Mesothelial cell of epicardium (in vitro differentiated cells): ENCODE results near the gene ATP5PO. TPM values are rescaled to one million over a fixed set of nuclear protein-coding genes. Genes with fewer than 3 reads are reported as not detected.

Source experiments
- DNase-seq, 2 experiments: peaks; one replicate each; pipeline ENCODE4 v3.0.0; 2021; ENCODE audit warnings: low spot score in 2 of 2; ENCODE audit not compliant: unreplicated experiment in 2 of 2
- H3K27ac Mint-ChIP-seq: 2 replicates; pipeline ENCODE4 v1.8.0; 2021; ENCODE audit warnings: mixed read lengths
- H3K27me3 Mint-ChIP-seq: 2 replicates; pipeline ENCODE4 v1.8.0; 2021; ENCODE audit warnings: low read depth, mixed read lengths
- H3K36me3 Mint-ChIP-seq: 2 replicates; pipeline ENCODE4 v1.8.0; 2021; ENCODE audit warnings: mixed read lengths
- H3K4me1 Mint-ChIP-seq: 2 replicates; pipeline ENCODE4 v1.8.0; 2021; ENCODE audit warnings: mixed read lengths
- H3K4me3 Mint-ChIP-seq: 2 replicates; pipeline ENCODE4 v1.8.0; 2021; ENCODE audit warnings: mild to moderate bottlenecking, moderate library complexity, mixed read lengths
- H3K9me3 Mint-ChIP-seq: 2 replicates; pipeline ENCODE4 v1.8.0; 2021; ENCODE audit warnings: mixed read lengths
- CTCF ChIP-seq: fragments of 200-600 bp; sonication (generic); IDR thresholded peaks from one replicate; pipeline ENCODE4 v1.5.0; 2021; ENCODE audit warnings: antibody characterized with exemption; ENCODE audit not compliant: unreplicated experiment
- total RNA-seq: library from RNA; stranded (reverse); gene quantifications from 3 replicates; pipeline ENCODE4 v1.2.1, GENCODE V29; 2021

The ATP5PO gene
- total RNA-seq, 1 donor from 2014 or later: 159 TPM

DNA sequence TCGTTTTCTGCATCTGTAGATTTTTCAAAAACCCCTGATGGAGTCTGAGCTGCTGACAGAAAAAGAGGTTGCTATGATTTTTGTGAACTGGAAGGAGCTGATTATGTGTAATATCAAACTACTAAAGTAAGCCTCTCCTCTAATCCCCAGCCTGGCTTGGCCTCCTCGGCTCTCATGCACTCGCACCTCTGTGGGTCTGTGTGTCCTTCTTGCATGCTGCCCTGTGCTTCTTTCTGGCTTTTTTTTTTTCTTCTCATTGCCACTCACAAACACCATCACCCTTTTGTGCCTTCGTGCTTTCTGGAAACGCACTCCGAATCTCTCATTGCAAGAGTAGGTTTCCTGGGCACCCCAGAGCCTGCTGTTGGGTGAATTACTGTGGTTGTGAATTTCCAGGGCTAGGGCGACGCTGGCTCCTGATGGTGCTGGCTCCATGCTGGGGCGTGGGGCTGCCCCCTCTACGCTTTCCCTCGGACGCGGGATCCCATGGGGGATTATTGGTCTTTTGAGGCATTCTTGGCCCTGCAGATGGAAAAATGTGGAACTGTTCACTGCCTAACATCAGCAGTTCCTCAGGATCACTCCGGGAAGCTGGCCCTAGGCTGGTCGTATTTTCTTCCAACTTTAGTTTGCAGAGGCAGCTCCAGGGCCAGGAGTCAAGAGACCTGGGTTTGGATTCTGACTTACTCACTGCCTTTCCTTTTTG, 56.8 kb downstream of the ATP5PO start:
- Mint-ChIP-seq H3K27me3 (no peaks in the 10 kb centered on the region), H3K9me3 (no peaks in the 10 kb centered on the region), H3K36me3 (no peaks in the 10 kb centered on the region), H3K4me3 (no peak overlapping the region), H3K4me1 (peaks cover 3% of the 10 kb centered on the region), H3K27ac (no peak overlapping the region)
- no peak for DNase-seq
- no peak for TF ChIP-seq CTCF

DNA sequence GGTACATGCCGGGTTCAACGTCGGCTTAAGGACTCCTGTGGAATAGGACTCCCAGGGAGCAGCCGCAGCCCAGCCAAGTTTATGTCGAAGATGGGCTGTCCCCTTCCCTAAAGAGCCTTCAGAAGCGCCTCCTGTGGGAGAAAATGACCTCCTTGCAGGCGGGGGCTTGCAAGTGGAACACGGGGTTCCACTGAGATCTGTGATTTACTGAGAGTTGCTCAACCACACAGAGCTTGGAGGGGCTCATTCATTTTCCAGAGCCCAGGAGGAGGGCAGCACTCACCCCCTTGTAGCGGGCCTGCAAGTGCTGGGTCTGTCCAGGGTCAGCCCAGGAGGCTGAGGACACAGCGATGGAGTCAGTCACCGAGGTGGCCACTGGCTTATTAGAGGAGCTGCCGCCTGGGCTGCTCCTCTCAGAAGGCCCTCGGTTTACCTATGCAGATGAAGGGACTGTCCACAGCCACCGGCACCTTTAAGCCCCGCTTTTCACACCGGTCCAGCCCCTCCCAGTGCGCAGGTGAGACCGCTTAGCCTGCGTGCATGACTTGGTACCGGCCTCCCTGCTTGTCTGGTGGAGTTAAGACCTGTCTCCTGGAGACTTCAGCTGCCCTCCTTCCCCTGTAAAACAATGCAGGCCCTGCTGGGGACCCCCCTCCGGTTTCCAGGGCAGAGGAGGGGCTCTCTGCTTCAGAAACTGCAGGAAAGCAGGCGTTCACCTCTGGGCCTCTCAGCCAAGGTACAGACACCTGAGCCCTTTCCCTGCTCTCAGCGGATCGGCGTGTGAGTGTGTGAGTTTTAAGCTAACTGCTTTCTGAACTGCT, 57.5 kb downstream of the ATP5PO start:
- no peak overlapping the region for H3K27ac Mint-ChIP-seq

DNA sequence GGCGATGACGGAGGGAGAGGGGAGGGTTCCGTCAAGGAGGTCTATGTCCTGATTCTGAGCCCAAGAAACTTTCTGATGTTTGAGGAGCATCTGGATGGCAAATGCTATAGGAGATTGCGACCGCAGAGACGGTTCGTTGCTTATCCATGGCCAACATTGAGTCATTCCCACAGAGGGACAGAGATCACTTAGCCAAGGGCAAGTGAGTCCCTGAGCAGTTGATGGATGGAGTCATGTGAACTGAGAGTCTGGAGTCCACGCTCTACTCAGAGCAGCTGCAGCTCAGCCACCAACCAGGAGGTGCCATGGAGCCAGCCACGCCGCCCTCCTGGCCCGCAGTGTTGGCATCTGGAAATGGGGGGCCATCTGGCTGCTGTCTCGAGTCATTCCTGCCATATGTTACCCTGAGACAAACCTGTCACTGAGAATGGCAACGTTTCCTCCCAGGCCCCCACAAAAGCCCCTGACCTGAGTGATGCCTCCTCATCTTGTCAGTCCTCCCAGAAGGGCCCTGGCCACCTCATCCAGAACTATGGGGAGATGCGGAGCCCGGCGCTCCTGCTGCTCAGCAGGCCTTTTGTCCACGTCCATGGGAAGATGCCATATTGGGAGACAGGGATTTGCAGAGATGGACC, 58.6 kb downstream of the ATP5PO start:
- Mint-ChIP-seq H3K27ac (no peak overlapping the region), H3K36me3 (no peaks in the 10 kb centered on the region), H3K4me3 (no peak overlapping the region), H3K9me3 (no peaks in the 10 kb centered on the region), H3K27me3 (no peaks in the 10 kb centered on the region), H3K4me1 (peaks cover 3% of the 10 kb centered on the region)
- TF ChIP-seq CTCF: no peak
- no peak for DNase-seq

More for the DNA sequence above, 57.5 kb downstream of the ATP5PO start:
- H3K9me3 Mint-ChIP-seq: no peaks in the 10 kb centered on the region
- H3K36me3 Mint-ChIP-seq: no peaks in the 10 kb centered on the region
- no peak for TF ChIP-seq CTCF
- no peaks in the 10 kb centered on the region for H3K27me3 Mint-ChIP-seq
- H3K4me3 Mint-ChIP-seq: no peak overlapping the region
- DNase-seq: no peak
- peaks cover 3% of the 10 kb centered on the region for H3K4me1 Mint-ChIP-seq

DNA sequence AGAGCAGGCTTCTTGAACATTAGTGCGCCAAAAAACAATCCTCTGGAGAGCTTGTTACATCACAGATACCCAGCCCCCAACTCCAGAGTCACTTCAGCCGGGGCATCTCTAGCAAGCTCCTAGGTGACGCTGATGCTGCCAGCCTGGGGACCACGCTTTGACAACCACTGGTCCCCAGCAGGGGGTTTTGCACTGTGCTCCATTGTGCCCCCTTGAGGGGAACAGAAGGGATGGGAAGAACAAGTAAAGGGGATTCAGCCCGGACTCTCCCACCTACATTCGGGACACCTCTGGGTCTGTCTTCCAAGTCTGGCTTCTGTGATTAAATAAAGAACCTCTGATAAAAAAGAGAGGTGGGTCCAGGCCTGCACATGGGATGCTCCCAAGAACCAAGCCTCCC, 60.4 kb downstream of the ATP5PO start:
- Mint-ChIP-seq H3K27ac (no peak overlapping the region), H3K4me1 (peaks cover 3% of the 10 kb centered on the region), H3K27me3 (no peaks in the 10 kb centered on the region), H3K4me3 (no peak overlapping the region), H3K36me3 (no peaks in the 10 kb centered on the region), H3K9me3 (no peaks in the 10 kb centered on the region)
- DNase-seq: no peak
- no peak for TF ChIP-seq CTCF

DNA sequence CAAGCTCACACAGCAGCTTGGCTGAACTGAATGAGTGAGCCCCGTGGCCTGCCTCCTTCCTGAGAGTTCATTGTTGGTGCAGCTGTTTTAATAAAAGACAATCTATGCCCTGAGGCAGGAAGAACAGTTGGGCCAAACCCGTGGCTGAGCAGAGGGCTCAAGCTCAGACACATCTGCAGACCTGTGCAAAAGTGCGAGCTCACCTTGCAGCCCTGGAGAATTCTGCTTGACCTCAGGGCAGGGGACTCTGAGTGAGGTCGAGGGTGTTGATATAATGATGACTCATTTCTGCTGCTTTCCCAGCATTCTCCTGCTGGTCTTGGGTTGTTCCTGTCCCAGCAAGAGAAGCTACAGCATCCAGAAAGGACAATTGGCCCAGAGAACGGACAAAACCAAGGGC, 61.0 kb downstream of the ATP5PO start:
- Mint-ChIP-seq H3K4me1 (peaks cover 3% of the 10 kb centered on the region), H3K27ac (no peak overlapping the region), H3K9me3 (no peaks in the 10 kb centered on the region), H3K27me3 (no peaks in the 10 kb centered on the region), H3K36me3 (no peaks in the 10 kb centered on the region), H3K4me3 (no peak overlapping the region)
- no peak for DNase-seq
- TF ChIP-seq CTCF: no peak

Other genes with a start within 250 kb of the ATP5PO start
- gene MRPS6, start 157.8 kb upstream of the ATP5PO start, total RNA-seq: 129 to 135 TPM (median 134 TPM) in 3 replicates
- 53.9 to 56.8 TPM (median 54.9 TPM) in 3 replicates for gene SLC5A3, start 157.8 kb upstream of the ATP5PO start, total RNA-seq